HG02763 (cell line): Measurements from ENCODE around the gene STARD13.

Source experiments
- ATAC-seq: cut with Tn5 transposase; IDR thresholded peaks from one replicate; pipeline ENCODE4 v1.9.1; 2021; ENCODE audit warnings: mild to moderate bottlenecking, moderate library complexity; ENCODE audit not compliant: unreplicated experiment

Gene STARD13

DNA sequence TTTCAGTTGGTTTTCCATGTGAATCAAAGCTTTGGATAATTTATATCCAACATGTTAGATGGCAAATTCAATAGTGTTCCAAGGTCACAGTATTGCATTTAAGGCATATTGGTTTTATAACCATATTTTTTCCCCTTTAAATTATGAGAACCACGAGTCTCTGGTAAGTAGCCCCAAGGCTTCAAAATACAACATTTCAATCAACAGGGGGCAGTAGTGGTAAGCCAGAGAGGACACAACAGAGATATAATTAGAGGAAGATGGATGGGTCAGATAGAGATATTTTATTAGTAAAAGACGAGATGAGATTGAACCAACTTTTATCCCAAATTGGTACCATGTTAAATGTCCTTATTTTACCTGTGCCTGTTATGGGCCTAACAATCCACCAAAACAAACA is 216.2 kb downstream of the STARD13 start:
- no peak for ATAC-seq

- ATAC-seq = no peak
Observed at GRCh38 chr13:33066329-33066728, 219.2 kb downstream of the STARD13 start.

DNA sequence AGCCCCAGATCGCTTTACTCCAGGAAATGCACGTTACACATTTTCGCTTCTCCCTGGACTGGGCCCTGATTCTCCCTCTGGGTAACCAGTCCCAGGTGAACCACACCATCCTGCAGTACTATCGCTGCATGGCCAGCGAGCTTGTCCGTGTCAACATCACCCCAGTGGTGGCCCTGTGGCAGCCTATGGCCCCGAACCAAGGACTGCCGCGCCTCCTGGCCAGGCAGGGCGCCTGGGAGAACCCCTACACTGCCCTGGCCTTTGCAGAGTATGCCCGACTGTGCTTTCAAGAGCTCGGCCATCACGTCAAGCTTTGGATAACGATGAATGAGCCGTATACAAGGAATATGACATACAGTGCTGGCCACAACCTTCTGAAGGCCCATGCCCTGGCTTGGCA is 224.7 kb downstream of the STARD13 start:
- no peak for ATAC-seq

- no peak for ATAC-seq
Observed at GRCh38 chr13:33058776-33059327, 226.7 kb downstream of the STARD13 start.

DNA sequence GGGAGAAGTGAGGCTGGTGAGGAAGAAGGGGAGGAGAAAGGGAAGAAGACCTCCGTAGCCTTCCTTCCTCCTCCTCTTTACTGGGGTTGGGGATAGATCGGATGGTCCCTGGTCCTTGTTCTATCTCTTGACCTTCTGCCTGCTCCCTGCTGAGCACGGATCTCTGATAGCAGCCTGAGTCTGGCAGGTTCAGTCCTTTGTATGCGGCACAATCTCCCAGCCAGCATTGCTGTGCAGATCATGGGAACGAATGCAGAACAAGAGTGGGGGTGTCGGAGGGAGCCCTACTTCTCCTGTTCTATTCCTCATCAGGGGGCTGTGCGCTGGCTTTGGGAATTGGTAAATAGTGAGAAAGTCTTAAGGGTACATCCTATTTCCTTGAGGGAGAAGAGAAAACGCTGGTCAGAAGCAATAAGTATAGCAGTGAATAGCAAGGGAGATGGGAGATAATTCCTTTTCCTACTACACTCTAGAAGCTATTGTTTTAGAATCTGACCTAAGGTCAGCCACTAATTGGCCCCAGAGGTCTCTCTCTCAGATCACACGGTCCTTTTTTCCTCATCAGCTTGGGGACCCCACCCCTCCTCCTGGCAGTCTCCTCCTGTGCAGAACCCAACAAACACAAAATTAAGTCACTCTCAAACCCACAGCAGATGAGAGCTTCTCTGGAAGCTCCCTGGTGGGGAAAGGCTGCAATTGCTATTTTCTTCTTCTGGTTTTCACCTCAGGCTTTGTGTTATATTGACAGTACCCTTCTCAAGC is 228.4 kb downstream of the STARD13 start:
- no peak for ATAC-seq

GRCh38 chr13:33053397-33054066 is 232.0 kb downstream of the STARD13 start:
- no peak for ATAC-seq
